Measurements from ENCODE around the gene NTN3. TPM values are rescaled to one million over a fixed set of nuclear protein-coding genes. Genes with fewer than 3 reads are reported as not detected.

NTN3 gene
- total and polyA plus RNA-seq, 9 donors: 0.12 to 0.34 (median 0.19) TPM; not detected in 5

DNA sequence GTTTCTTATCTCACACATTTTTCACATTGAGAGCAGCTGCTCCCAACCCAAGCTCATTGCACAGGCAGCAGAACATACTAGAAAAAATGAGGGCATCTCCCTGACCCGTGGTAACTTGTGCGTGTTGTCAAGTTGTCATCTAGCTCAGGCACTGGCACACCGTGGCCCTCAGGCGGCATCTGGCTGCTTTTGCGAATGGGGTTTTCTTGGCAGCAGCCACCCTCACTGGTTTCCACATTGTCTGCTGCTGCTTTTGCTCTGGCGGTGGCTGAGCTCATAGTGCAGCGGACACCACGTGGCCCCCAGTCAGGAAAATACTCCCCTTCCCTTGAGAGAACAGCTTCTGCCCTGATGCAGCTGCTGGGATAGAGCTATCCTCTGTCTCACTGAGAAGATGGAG is 20.6 kb upstream of the NTN3 start:
- no peaks in the 10 kb centered on the region for H3K27me3 ChIP-seq
- no peaks in the 10 kb centered on the region for H3K36me3 ChIP-seq
- 84 to 91% (median 87%) methylated on average over 8 of the region's 8 CpGs for WGBS, 3 donors
- H3K4me1 ChIP-seq (ENCODE audit: insufficient read depth): no peaks in the 10 kb centered on the region
- DNase-seq: peak in 1 of 5 donors; percentile 7
- H3K4me3 ChIP-seq: no peak overlapping the region
- intact Hi-C loops (cut with DNase I): no loop called here
- no peak overlapping the region for H3K27ac ChIP-seq
- TF ChIP-seq EP300 (IDR thresholded peaks at IDR 0.05) (no peak), CTCF (IDR thresholded peaks at IDR 0.05) (no peak)
- no peaks in the 10 kb centered on the region for H3K9me3 ChIP-seq

DNA sequence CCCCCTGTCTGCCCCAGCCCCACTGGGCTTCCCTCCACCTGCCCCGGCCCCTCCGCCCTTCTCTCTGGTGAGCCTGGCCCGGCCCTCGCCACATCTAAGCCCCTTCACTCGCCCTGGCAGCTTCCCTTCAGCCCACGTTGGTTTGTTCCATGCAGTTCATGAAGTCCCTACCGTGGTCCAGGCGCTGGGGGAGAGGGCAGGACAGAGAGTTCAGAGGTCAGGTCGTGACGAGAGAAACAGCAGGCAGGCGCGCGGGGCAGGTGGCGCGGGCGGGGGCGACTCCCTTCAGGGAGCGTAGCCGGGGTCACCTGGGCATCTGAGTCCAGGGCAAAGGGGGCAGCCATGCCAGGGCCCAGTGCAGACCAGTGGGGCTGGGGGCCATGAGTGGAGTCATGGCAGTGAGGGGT is 20.1 kb upstream of the NTN3 start:
- TF ChIP-seq CTCF (IDR thresholded peaks at IDR 0.05) (no peak), EP300 (IDR thresholded peaks at IDR 0.05) (no peak), POLR2A (IDR thresholded peaks at IDR 0.05) (no peak)
- DNase-seq: no peak
- intact Hi-C loops (cut with DNase I): no loop called here

GRCh38 chr16:2451851-2452320 is 19.2 kb upstream of the NTN3 start:
- peak in 2 of 5 donors; percentile 7 to 39 for DNase-seq
- Histone ChIP-seq H3K27ac (no peak overlapping the region), H3K36me3 (no peaks in the 10 kb centered on the region), H3K4me1 (ENCODE audit: insufficient read depth) (no peaks in the 10 kb centered on the region), H3K9me3 (no peaks in the 10 kb centered on the region), H3K27me3 (no peaks in the 10 kb centered on the region), H3K4me3 (no peak overlapping the region)
- 87 to 89% (median 87%) methylated on average over 10 to 18 of the region's 18 CpGs for WGBS, 3 donors
- no peak for TF ChIP-seq CTCF (IDR thresholded peaks at IDR 0.05)
- no peak for TF ChIP-seq EP300 (IDR thresholded peaks at IDR 0.05)
- no peak for TF ChIP-seq POLR2A (IDR thresholded peaks at IDR 0.05)
- intact Hi-C loops (cut with DNase I): no loop called here

More for the DNA sequence above, 20.1 kb upstream of the NTN3 start:
- Histone ChIP-seq H3K27ac (no peak overlapping the region), H3K36me3 (no peaks in the 10 kb centered on the region), H3K4me3 (no peak overlapping the region), H3K27me3 (no peaks in the 10 kb centered on the region), H3K4me1 (ENCODE audit: insufficient read depth) (no peaks in the 10 kb centered on the region), H3K9me3 (no peaks in the 10 kb centered on the region)
- WGBS, 3 donors: 85% methylated on average over 19 of the region's 19 CpGs

DNA sequence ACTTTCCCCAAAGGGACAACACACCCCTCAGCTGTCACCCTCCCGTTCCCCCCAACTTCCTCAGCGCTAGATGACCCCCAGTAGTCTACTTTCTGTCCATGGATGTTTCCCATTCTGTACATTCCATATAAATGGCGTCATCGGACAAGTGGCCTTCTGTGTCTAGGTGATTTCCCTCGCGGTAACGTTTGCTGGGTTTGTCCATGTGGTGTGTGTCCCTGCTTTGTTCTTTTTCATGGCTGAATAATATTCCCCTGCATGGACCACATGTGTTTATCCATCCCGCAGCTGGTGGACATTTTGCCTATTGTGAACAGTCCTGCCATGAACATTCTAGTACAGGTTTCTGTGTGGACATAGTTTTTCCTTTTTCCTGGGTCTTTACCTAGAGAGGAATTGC is 18.4 kb upstream of the NTN3 start:
- Histone ChIP-seq H3K27me3 (no peaks in the 10 kb centered on the region), H3K4me3 (no peak overlapping the region), H3K27ac (no peak overlapping the region), H3K9me3 (no peaks in the 10 kb centered on the region), H3K4me1 (ENCODE audit: insufficient read depth) (no peaks in the 10 kb centered on the region), H3K36me3 (no peaks in the 10 kb centered on the region)
- WGBS, 3 donors: 94 to 95% (median 94%) methylated on average over 8 of the region's 8 CpGs
- DNase-seq: no peak
- intact Hi-C loops (cut with DNase I): no loop called here
- TF ChIP-seq CTCF (IDR thresholded peaks at IDR 0.05) (no peak), EP300 (IDR thresholded peaks at IDR 0.05) (no peak), POLR2A (IDR thresholded peaks at IDR 0.05) (no peak)
